ENCODE results near the gene PCTP.

PCTP gene

GRCh38 chr17:55743103-55743679 is 7.7 kb upstream of the PCTP start:
- H3K4me3 ChIP-seq (ENCODE audit: low read depth, low read length) = no peak overlapping the region; the same call in 1 of the 2 replicates
- no peak for DNase-seq (ENCODE audit: low read depth)
- no peak for TF ChIP-seq CTCF (IDR thresholded peaks at IDR 0.05; ENCODE audit: low read depth, low read length, missing control alignments)

- H3K4me3 ChIP-seq (ENCODE audit: low read depth, low read length) = no peak overlapping the region
- no peak for DNase-seq (ENCODE audit: low read depth)
- TF ChIP-seq CTCF (IDR thresholded peaks at IDR 0.05; ENCODE audit: low read depth, low read length, missing control alignments) = no peak
Observed at GRCh38 chr17:55745258-55745657, 5.6 kb upstream of the PCTP start.

GRCh38 chr17:55746466-55746865 is 4.4 kb upstream of the PCTP start:
- H3K4me3 ChIP-seq (ENCODE audit: low read depth, low read length) = no peak overlapping the region
- TF ChIP-seq CTCF (IDR thresholded peaks at IDR 0.05; ENCODE audit: low read depth, low read length, missing control alignments) = no peak
- no peak for DNase-seq (ENCODE audit: low read depth)

GRCh38 chr17:55747209-55747608 is 3.6 kb upstream of the PCTP start:
- H3K4me3 ChIP-seq (ENCODE audit: low read depth, low read length) = no peak overlapping the region
- no peak for DNase-seq (ENCODE audit: low read depth)
- no peak for TF ChIP-seq CTCF (IDR thresholded peaks at IDR 0.05; ENCODE audit: low read depth, low read length, missing control alignments)

- TF ChIP-seq CTCF (IDR thresholded peaks at IDR 0.05; ENCODE audit: low read depth, low read length, missing control alignments) = no peak
- no peak overlapping the region for H3K4me3 ChIP-seq (ENCODE audit: low read depth, low read length)
- no peak for DNase-seq (ENCODE audit: low read depth)
Observed at GRCh38 chr17:55748841-55749240, 2.0 kb upstream of the PCTP start.

GRCh38 chr17:55749985-55750384 is 866 bp upstream of the PCTP start:
- no peak for TF ChIP-seq CTCF (IDR thresholded peaks at IDR 0.05; ENCODE audit: low read depth, low read length, missing control alignments)
- H3K4me3 ChIP-seq (ENCODE audit: low read depth, low read length) = no peak overlapping the region
- no peak for DNase-seq (ENCODE audit: low read depth)

GRCh38 chr17:55751720-55752250 is 934 bp downstream of the PCTP start:
- no peak for DNase-seq (ENCODE audit: low read depth)
- no peak for TF ChIP-seq CTCF (IDR thresholded peaks at IDR 0.05; ENCODE audit: low read depth, low read length, missing control alignments)
- H3K4me3 ChIP-seq (ENCODE audit: low read depth, low read length) = peak overlapping the region; percentile 79
